Activated CD8-positive, alpha-beta T cell treated with anti-CD3 and anti-CD28 coated beads for 36 hours (primary cell): ENCODE data around the gene RAB7B. TPM values are rescaled to one million over a fixed set of nuclear protein-coding genes. Genes with fewer than 3 reads are reported as not detected.
A peak's percentile ranks its signal among the peaks of the same experiment; 100 is the strongest.
"Not testable (repeated sequence)": the region's sequence is repeated elsewhere in the genome, so short reads cannot be mapped to it uniquely, and the experiment has no call there.

ENCODE experiments used
- ATAC-seq: fragments of 200-7000 bp; cut with Tn5 transposase; one replicate; pipeline ENCODE4 v1.10.0; 2021; ENCODE audit warnings: mild to moderate bottlenecking, moderate library complexity
- CTCF ChIA-PET: fragments of 350-600 bp; sonication (Branson Sonifier 250); formaldehyde crosslinking; loops from one replicate; lab custom pipeline; 2021; ENCODE audit warnings: antibody characterized with exemption; lab: Charles Lee
- POLR2A ChIA-PET: fragments of 350-600 bp; sonication (Branson Sonifier 250); formaldehyde crosslinking; loops from one replicate; lab custom pipeline; 2021; ENCODE audit warnings: antibody characterized with exemption; lab: Charles Lee
- DNase-seq: peaks from one replicate; pipeline ENCODE4 v3.0.0-alpha.2; 2020
- H3K27ac Mint-ChIP-seq: one replicate; pipeline ENCODE4 v1.8.0; 2021; ENCODE audit warnings: mild to moderate bottlenecking, mixed read lengths
- H3K27me3 Mint-ChIP-seq: one replicate; pipeline ENCODE4 v1.8.0; 2021; ENCODE audit warnings: mixed read lengths
- H3K36me3 Mint-ChIP-seq: one replicate; pipeline ENCODE4 v1.8.0; 2021; ENCODE audit warnings: low read depth, mixed read lengths
- H3K4me1 Mint-ChIP-seq: one replicate; pipeline ENCODE4 v1.8.0; 2021; ENCODE audit warnings: low read depth, mixed read lengths
- H3K4me3 Mint-ChIP-seq: one replicate; pipeline ENCODE4 v1.8.0; 2021; ENCODE audit warnings: mild to moderate bottlenecking, moderate library complexity, mixed read lengths
- H3K9me3 Mint-ChIP-seq: one replicate; pipeline ENCODE4 v1.8.0; 2021; ENCODE audit warnings: mixed read lengths
- intact Hi-C: fragments of 100-400 bp; cut with micrococcal nuclease; formaldehyde crosslinking; loops from one replicate; pipeline ENCODE4 v1.10.0; 2022
- total RNA-seq, 2 experiments: library from RNA; stranded (reverse); gene quantifications; one replicate each; pipeline ENCODE4 v1.2.3, GENCODE V29; 2021
- TF ChIP-seq, protein P1 (sequence below): fragments of 200-600 bp; IDR thresholded peaks from one replicate; pipeline ENCODE4 v1.8.0; 2022; ENCODE audit warnings: antibody characterized with exemption, mild to moderate bottlenecking

RAB7B gene, protein sequence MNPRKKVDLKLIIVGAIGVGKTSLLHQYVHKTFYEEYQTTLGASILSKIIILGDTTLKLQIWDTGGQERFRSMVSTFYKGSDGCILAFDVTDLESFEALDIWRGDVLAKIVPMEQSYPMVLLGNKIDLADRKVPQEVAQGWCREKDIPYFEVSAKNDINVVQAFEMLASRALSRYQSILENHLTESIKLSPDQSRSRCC
- total RNA-seq: not detected

DNA sequence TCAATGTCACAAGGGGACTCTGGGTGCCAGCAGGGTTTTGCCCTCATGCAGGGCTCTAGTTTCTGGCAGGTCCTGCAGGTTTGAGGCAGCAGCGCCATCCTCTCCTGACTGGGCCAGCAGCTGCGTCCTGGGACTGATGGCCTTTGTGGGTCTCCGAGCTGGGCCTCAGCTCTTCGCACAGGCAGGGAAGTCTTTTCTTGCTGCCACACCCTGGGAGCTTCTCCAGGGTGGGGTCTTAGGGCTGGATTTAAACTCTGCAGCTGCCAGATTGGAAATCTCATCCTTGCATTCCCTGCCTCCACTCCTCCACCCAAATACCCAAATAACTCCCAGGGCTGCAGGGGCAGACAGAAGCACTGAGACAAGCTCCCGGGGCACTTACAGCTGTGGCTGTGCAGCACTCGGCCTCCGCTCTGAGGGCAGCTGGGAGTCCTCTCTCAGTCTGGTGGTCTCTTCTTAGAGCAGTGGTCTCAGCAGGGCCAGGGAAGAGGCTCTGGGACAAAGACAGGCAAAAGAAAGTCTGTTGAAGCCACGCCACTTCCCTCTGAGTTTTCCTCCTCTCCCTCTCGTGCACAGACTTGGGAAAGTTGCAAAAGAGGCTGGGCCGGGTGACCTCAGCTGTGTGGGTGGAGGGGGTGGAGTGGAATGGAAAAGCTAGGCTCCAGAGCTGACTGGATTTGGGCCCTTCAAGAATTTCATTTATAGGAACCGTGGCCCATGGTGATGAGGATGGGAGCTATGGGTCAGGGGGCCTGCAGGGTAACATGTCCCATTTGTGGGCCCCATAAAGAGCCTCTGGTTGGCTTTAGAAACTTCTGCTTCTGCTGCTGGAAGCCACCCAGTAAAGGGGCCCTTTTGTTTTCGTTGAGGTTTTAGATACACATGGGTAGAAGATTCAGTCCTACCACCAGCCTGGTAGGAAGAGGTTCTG is at the start of gene RAB7B:
Gene RAB7B, minus strand, starts transcription at position 525 of the 931 bp plus-strand sequence. CDS start 9,260 bp downstream, outside the sequence.
- TF ChIP-seq, protein P1, sequence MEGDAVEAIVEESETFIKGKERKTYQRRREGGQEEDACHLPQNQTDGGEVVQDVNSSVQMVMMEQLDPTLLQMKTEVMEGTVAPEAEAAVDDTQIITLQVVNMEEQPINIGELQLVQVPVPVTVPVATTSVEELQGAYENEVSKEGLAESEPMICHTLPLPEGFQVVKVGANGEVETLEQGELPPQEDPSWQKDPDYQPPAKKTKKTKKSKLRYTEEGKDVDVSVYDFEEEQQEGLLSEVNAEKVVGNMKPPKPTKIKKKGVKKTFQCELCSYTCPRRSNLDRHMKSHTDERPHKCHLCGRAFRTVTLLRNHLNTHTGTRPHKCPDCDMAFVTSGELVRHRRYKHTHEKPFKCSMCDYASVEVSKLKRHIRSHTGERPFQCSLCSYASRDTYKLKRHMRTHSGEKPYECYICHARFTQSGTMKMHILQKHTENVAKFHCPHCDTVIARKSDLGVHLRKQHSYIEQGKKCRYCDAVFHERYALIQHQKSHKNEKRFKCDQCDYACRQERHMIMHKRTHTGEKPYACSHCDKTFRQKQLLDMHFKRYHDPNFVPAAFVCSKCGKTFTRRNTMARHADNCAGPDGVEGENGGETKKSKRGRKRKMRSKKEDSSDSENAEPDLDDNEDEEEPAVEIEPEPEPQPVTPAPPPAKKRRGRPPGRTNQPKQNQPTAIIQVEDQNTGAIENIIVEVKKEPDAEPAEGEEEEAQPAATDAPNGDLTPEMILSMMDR: no peak
- Mint-ChIP-seq H3K9me3 (no peaks in the 10 kb centered on the region), H3K27ac (no peak within 1 kb of the TSS), H3K4me1 (peaks cover 20% of the 10 kb centered on the region), H3K4me3 (no peak within 1 kb of the TSS), H3K27me3 (peaks cover 5% of the 10 kb centered on the region), H3K36me3 (no peaks in the 10 kb centered on the region)
- intact Hi-C loops: no loop called here
- CTCF ChIA-PET: interaction anchor here (0.7 to 1.0 kb wide), 3 partner anchors 25 to 345 kb away, joined by 3 to 4 read pairs (median 3); no protein-coding TSS in a partner anchor
- no peak for ATAC-seq
- POLR2A ChIA-PET: interaction anchor here (0.6 to 1.1 kb wide), 2 partner anchors 13 to 196 kb away, joined by 3 read pairs; no protein-coding TSS in a partner anchor
- DNase-seq: no peak

DNA sequence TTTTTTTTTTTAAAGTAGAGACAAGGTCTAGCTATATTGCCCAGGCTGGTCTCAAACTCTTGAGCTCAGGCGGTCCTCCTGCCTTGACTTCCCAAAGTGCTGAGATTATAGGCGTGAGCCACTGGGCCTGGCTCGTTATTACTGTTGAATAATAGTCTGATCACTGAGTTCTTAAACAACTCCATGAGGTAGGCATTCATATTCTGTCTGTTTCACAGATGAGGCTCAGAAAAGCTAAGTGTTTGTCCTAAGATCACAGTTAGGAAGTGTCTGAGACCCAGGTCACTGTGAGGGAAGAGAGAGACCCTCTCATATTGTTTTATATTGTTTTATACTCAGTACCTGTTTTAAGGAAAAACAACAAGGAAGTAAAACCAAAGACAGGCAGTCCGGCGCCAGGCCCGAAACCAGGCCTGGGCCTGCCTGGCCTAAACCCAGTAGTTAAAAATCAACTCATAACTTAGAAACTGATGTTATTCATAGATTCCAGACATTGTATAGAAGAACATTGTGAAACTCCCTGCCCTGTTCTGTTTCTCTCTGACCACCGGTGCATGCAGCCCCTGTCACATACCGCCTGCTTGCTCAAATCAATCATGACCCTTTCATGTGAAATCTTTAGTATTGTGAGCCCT is 49.2 kb upstream of the RAB7B start:
- ATAC-seq, H3K36me3 Mint-ChIP-seq, H3K27me3 Mint-ChIP-seq, POLR2A ChIA-PET, H3K9me3 Mint-ChIP-seq, intact Hi-C loops, H3K4me3 Mint-ChIP-seq, DNase-seq, H3K27ac Mint-ChIP-seq: not testable (repeated sequence)
- peaks cover 37% of the 10 kb centered on the region for H3K4me1 Mint-ChIP-seq
- CTCF ChIA-PET: interaction anchor here (2.3 kb wide), 1 partner anchor 22 kb away, joined by 9 read pairs; no protein-coding TSS in a partner anchor

DNA sequence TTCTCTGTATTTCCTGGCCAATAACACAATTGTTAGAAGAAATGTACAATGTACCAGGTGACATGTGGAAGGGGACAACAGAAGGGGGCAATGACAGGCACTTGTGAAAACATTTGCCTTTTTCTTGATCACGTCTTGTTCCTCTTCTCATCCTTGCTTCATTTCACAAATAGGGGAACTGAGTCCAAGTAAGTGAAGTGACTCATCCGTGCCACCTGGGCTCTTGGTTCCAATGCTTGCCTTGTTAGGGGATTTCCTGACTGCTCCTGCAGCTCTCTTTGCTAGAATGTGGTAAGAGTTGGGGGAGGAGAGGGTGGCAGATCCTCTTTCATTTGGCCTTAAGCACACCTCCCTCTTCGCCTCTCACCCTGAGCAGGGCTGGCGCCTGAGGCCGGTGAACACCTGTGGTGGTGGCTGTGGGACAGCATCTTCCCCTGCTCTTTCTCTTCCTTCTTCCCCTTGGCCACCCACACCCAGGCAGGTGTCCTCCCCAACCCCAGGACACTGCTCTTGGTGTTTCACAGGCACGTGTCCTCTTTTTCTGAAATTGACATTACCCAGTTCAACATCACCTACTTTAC is 47.5 kb upstream of the RAB7B start:
- CTCF ChIA-PET: interaction anchor here (0.6 to 2.3 kb wide), 2 partner anchors 11 to 20 kb away, joined by 3 to 9 read pairs; no protein-coding TSS in a partner anchor

DNA sequence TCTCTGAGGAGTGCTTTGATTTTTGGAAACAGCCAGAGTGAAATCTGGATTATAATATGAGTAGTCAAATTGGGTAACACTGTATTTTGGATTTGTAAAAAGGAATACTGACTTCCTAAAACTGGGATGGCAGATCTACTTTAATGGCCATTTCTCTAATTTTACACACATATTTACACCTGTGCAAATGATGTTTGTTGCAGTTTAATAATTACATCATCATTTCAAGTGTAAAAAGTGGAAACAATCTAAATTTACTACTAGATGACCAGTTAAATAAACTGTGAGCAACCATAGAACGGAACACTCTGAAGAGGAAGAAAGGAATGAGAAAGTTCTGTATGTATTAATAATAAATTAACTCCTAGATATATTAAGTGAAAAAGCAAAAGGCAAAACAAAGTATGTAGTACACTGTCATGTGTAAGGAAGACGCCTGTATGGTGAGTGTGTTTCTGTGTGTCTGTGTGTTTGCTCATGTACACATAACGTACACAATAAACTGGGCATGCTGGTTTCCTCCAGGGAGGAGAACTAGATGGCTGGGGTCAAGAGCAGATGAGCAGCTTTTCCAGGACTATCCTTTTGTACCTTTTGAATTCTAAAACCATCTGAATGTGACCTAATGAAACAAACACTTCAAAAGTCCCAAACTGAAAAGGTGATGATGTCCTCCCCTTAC is 46.9 kb upstream of the RAB7B start:
- TF ChIP-seq, protein P1: no peak
- Mint-ChIP-seq H3K27ac (no peak overlapping the region), H3K9me3 (no peaks in the 10 kb centered on the region), H3K4me3 (no peak overlapping the region), H3K27me3 (peaks cover 4% of the 10 kb centered on the region), H3K4me1 (peaks cover 37% of the 10 kb centered on the region), H3K36me3 (no peaks in the 10 kb centered on the region)
- ChIA-PET POLR2A (interaction anchor here (0.9 kb wide), 1 partner anchor 31 kb away, joined by 3 read pairs; no protein-coding TSS in a partner anchor), CTCF (interaction anchor here (0.6 to 2.3 kb wide), 2 partner anchors 10 to 19 kb away, joined by 3 to 9 read pairs; no protein-coding TSS in a partner anchor)
- DNase-seq: no peak
- intact Hi-C loops: no loop called here
- ATAC-seq: no peak

More for the DNA sequence above, 47.5 kb upstream of the RAB7B start:
- DNase-seq: peak; percentile 81
- peaks cover 4% of the 10 kb centered on the region for H3K27me3 Mint-ChIP-seq
- peak overlapping the region; percentile 86 for H3K27ac Mint-ChIP-seq
- TF ChIP-seq, protein P1: no peak
- peaks cover 37% of the 10 kb centered on the region for H3K4me1 Mint-ChIP-seq
- H3K36me3 Mint-ChIP-seq: no peaks in the 10 kb centered on the region
- H3K4me3 Mint-ChIP-seq: peak overlapping the region; percentile 11
- intact Hi-C loops: no loop called here
- POLR2A ChIA-PET: interaction anchor here (0.9 kb wide), 1 partner anchor 30 kb away, joined by 3 read pairs; no protein-coding TSS in a partner anchor
- ATAC-seq: peak; percentile 91
- no peaks in the 10 kb centered on the region for H3K9me3 Mint-ChIP-seq
